Measurements from ENCODE around the gene FAM149A. TPM values are rescaled to one million over a fixed set of nuclear protein-coding genes. Genes with fewer than 3 reads are reported as not detected.

The FAM149A gene
- total and polyA plus RNA-seq, 2 donors (not counting 3 experiments of a cell fraction or from before 2014, with no cell fraction given), result 0.08 to 0.20 TPM

- Histone ChIP-seq H3K4me1 (ENCODE audit: control insufficient read depth, extremely low read depth, insufficient read depth, low read length) (no peaks in the 10 kb centered on the region), H3K36me3 (ENCODE audit: control insufficient read depth in 2 of 2, extremely low read depth in 1 of 2, insufficient read depth in 2 of 2, low read length in 2 of 2) (no peaks in the 10 kb centered on the region), H3K9me1 (replicated peaks; ENCODE audit: control insufficient read depth, extremely low read depth, insufficient read depth, low read length) (no peaks in the 10 kb centered on the region), H3K4me3 (replicated peaks in 1 of 3; ENCODE audit: insufficient read depth in 1 of 3, low read depth in 1 of 3, low read length in 3 of 3) (no peak overlapping the region), H2AFZ (ENCODE audit: low read depth, low read length) (no peak overlapping the region), H3K27me3 (ENCODE audit: control insufficient read depth in 2 of 2, insufficient read depth in 2 of 2, low read length in 2 of 2) (no peaks in the 10 kb centered on the region), H4K20me1 (replicated peaks; ENCODE audit: control insufficient read depth, extremely low read depth, insufficient read depth, low read length) (no peaks in the 10 kb centered on the region), H3K9me3 (replicated peaks; ENCODE audit: control insufficient read depth, insufficient read depth, low read length) (no peaks in the 10 kb centered on the region), H3K79me2 (ENCODE audit: control insufficient read depth, insufficient read depth, low read length) (no peaks in the 10 kb centered on the region), H3K27ac (ENCODE audit: insufficient read depth, low read depth, low read length) (no peak overlapping the region), H3K9ac (replicated peaks; ENCODE audit: extremely low read depth, insufficient read depth, low read length) (no peak overlapping the region), H3K4me2 (ENCODE audit: insufficient read depth, low read length) (no peak overlapping the region)
- POLR2A ChIA-PET, result no interaction called here
- intact Hi-C loops (cut with micrococcal nuclease) (no loop called here), dilution Hi-C loops (cut with MboI; ENCODE audit: extremely low pct_ligation_motif_present, low sequenced_read_pairs) (no loop called here)
- DNase-seq (ENCODE audit: low read depth, low spot score) (no peak), FAIRE-seq (no peak)
- TF ChIP-seq FOS (IDR thresholded peaks at IDR 0.05; ENCODE audit: borderline replicate concordance, insufficient read depth, low read length) (no peak), MYC (IDR thresholded peaks at IDR 0.05; ENCODE audit: low read depth, low read length) (no peak), POLR2AphosphoS5 (IDR thresholded peaks at IDR 0.05; ENCODE audit: insufficient read depth, low read depth, low read length) (no peak), JUN (IDR thresholded peaks at IDR 0.05; ENCODE audit: borderline replicate concordance, insufficient read depth, insufficient read length, low read depth) (no peak), POLR2A (IDR thresholded peaks at IDR 0.05; ENCODE audit: low read depth, low read length) (no peak), EZH2 (IDR thresholded peaks at IDR 0.05; ENCODE audit: borderline replicate concordance, low read depth, low read length, severe bottlenecking) (no peak), GATA2 (IDR thresholded peaks at IDR 0.05; ENCODE audit: insufficient read depth, insufficient read length, low read depth, low read length) (no peak), CTCF (IDR thresholded peaks at IDR 0.05; ENCODE audit: extremely low read depth in 1 of 2, insufficient read depth in 1 of 2, low read depth in 1 of 2, low read length in 2 of 2) (no peak)
- TF ChIP-seq, protein P1, sequence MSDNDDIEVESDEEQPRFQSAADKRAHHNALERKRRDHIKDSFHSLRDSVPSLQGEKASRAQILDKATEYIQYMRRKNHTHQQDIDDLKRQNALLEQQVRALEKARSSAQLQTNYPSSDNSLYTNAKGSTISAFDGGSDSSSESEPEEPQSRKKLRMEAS (IDR thresholded peaks at IDR 0.05; ENCODE audit: insufficient read depth, insufficient read length), result no peak
- BruUV-seq (replicated peaks), result no TSS peak
- CTCF ChIA-PET, result interaction anchor here (1.1 to 1.3 kb wide), 2 partner anchors 9 to 19 kb away, joined by 3 read pairs; no protein-coding TSS in a partner anchor
These were observed 64.9 kb downstream of the FAM149A start for GRCh38 chr4:186169333-186169944.

All from endothelial cell of umbilical vein (primary cell).